Endodermal cell (in vitro differentiated cells): ENCODE results near the gene HRH1. TPM values are rescaled to one million over a fixed set of nuclear protein-coding genes. Genes with fewer than 3 reads are reported as not detected.

ENCODE experiments used
- DNase-seq: peaks from one replicate; pipeline ENCODE4 v3.0.0-alpha.2; 2017
- H3K27ac ChIP-seq: 2 replicates; pipeline ENCODE4 v1.5.1; 2013; ENCODE audit warnings: mild to moderate bottlenecking, low read depth, low read length, moderate library complexity
- H3K27me3 ChIP-seq: 2 replicates; pipeline ENCODE4 v1.6.1; 2013; ENCODE audit warnings: mild to moderate bottlenecking, low read length, moderate library complexity; ENCODE audit not compliant: insufficient read depth, control insufficient read depth, poor library complexity, severe bottlenecking
- H3K36me3 ChIP-seq: 2 replicates; pipeline ENCODE4 v1.7.0; 2013; ENCODE audit warnings: mild to moderate bottlenecking, low read length, moderate library complexity; ENCODE audit not compliant: control insufficient read depth, insufficient read depth
- H3K4me1 ChIP-seq: one replicate; pipeline ENCODE4 v1.7.0; 2013; ENCODE audit warnings: low read length; ENCODE audit not compliant: control insufficient read depth, insufficient read depth
- H3K4me3 ChIP-seq: 2 replicates; pipeline ENCODE4 v1.5.1; 2013; ENCODE audit warnings: mild to moderate bottlenecking, low read length, moderate library complexity
- H3K9ac ChIP-seq: 2 replicates; pipeline ENCODE4 v1.6.1; 2013; ENCODE audit warnings: mild to moderate bottlenecking, low read length, moderate library complexity; ENCODE audit not compliant: poor library complexity, severe bottlenecking; ENCODE audit errors: extremely low read depth
- H3K9me3 ChIP-seq: 2 replicates; pipeline ENCODE4 v1.6.1; 2013; ENCODE audit warnings: mild to moderate bottlenecking, low read length, moderate library complexity; ENCODE audit not compliant: control insufficient read depth
- H3K27ac Mint-ChIP-seq: 2 replicates; pipeline ENCODE4 v1.8.0; 2020; ENCODE audit warnings: mixed read lengths
- H3K27me3 Mint-ChIP-seq: 2 replicates; pipeline ENCODE4 v1.8.0; 2021; ENCODE audit warnings: mild to moderate bottlenecking, mixed read lengths; ENCODE audit not compliant: insufficient read depth
- H3K36me3 Mint-ChIP-seq: 2 replicates; pipeline ENCODE4 v1.8.0; 2020; ENCODE audit warnings: low read depth, mixed read lengths
- H3K4me1 Mint-ChIP-seq: 2 replicates; pipeline ENCODE4 v1.8.0; 2020; ENCODE audit warnings: mixed read lengths
- H3K4me3 Mint-ChIP-seq: 2 replicates; pipeline ENCODE4 v1.8.0; 2020; ENCODE audit warnings: mild to moderate bottlenecking, moderate library complexity, mixed read lengths
- H3K9me3 Mint-ChIP-seq: 2 replicates; pipeline ENCODE4 v1.8.0; 2020; ENCODE audit warnings: mild to moderate bottlenecking, mixed read lengths
- CTCF ChIP-seq: fragments of 200-600 bp; sonication (generic); conservative IDR thresholded peaks from 2 replicates; pipeline ENCODE4 v1.5.0; 2021; ENCODE audit warnings: antibody characterized with exemption, mild to moderate bottlenecking
- WGBS, 2 experiments: methylation state at CpG; one replicate each; pipeline versions ENCODE4 v1.1.5 to v1.1.7; 2013; ENCODE audit warnings: missing lambda C conversion rate in 2 of 2, mixed read lengths in 1 of 2; ENCODE audit not compliant: insufficient coverage in 1 of 2, insufficient read length in 1 of 2; 5-methylcytosine and 5-hydroxymethylcytosine counted together
- total RNA-seq, 2 donors: library from RNA; stranded (reverse); fragmentation: NEBNext Ultra II Directional in 1 of 2; extraction: Animal tissue kit (Norgen Biotek cat#: 25700) in 1 of 2; gene quantifications; 2 replicates in 1 of 2; 3 replicates in 1 of 2; pipeline ENCODE4 v1.2.1, GENCODE V29; 2021

The HRH1 gene
- total RNA-seq, 2 donors from 2014 or later, result 0.13 TPM; not detected in 1

DNA sequence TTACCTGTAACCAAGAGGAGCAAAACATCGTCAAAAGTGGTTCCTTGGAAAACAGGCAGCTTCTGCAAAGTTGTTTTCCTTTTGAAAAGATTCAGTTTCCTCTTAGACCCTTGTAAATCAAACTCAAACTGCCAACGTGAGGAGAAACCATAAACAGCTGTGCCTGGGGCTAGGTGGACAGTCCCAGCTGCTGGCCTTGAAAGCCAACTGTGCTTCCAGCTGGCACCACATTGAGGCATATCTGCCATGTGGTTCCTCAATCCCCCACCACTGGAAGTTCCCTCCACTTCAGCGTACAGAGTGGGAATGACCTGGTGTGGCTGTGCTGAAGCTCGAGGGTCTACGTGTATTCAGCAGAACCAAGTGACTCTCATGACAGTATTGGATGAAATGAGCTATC lies 40.9 kb downstream of the HRH1 start:
- no peaks in the 10 kb centered on the region for H3K4me1 ChIP-seq
- peaks cover 11% of the 10 kb centered on the region for H3K4me1 Mint-ChIP-seq
- H3K4me3 Mint-ChIP-seq, result no peak overlapping the region
- WGBS, 2 experiments, result 84 to 92% methylated on average over 3 to 5 of the region's 5 CpGs
- no peak overlapping the region for H3K4me3 ChIP-seq
- no peaks in the 10 kb centered on the region for H3K9me3 ChIP-seq
- H3K27ac ChIP-seq, result no peak overlapping the region
- H3K27ac Mint-ChIP-seq, result no peak overlapping the region
- TF ChIP-seq CTCF, result no peak
- H3K9me3 Mint-ChIP-seq, result peaks cover 20% of the 10 kb centered on the region
- no peaks in the 10 kb centered on the region for H3K36me3 ChIP-seq
- no peaks in the 10 kb centered on the region for H3K36me3 Mint-ChIP-seq
- no peak overlapping the region for H3K9ac ChIP-seq
- DNase-seq, result no peak
- H3K27me3 ChIP-seq, result no peaks in the 10 kb centered on the region
- peaks cover 2% of the 10 kb centered on the region for H3K27me3 Mint-ChIP-seq

- 71 to 72% methylated on average over 8 to 10 of the region's 10 CpGs for WGBS, 2 experiments
- no peak overlapping the region for H3K9ac ChIP-seq
- no peak overlapping the region for H3K27ac ChIP-seq
- peaks cover 20% of the 10 kb centered on the region for H3K9me3 Mint-ChIP-seq
- H3K9me3 ChIP-seq, result no peaks in the 10 kb centered on the region
- no peak for TF ChIP-seq CTCF
- H3K27me3 ChIP-seq, result no peaks in the 10 kb centered on the region
- H3K27me3 Mint-ChIP-seq, result peaks cover 2% of the 10 kb centered on the region
- H3K36me3 Mint-ChIP-seq, result no peaks in the 10 kb centered on the region
- DNase-seq, result peak; percentile 68
- peaks cover 11% of the 10 kb centered on the region for H3K4me1 Mint-ChIP-seq
- no peak overlapping the region for H3K27ac Mint-ChIP-seq
- no peak overlapping the region for H3K4me3 ChIP-seq
- no peaks in the 10 kb centered on the region for H3K4me1 ChIP-seq
- H3K4me3 Mint-ChIP-seq, result no peak overlapping the region
- H3K36me3 ChIP-seq, result no peaks in the 10 kb centered on the region
Measured at GRCh38 chr3:11195721-11196332, 41.5 kb downstream of the HRH1 start.

DNA sequence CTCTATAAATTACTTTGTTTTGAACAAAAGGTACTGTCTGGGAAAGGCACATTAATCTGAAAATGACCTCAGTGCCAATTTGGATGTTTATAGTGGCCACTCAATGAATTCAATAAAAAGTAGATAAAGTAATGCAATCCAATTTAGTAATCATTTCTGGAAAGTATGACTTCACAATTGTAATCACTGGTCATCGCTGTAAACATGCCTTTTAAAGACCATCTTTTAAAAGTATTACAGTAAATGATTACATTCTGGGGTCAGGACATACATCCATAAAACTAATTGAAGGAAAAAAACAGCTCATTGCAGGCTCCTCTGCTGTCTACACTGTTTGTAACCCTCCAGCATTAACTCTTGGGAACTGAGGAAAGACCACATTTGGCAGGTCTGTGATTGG lies 43.2 kb downstream of the HRH1 start:
- H3K9me3 Mint-ChIP-seq, result peaks cover 17% of the 10 kb centered on the region
- no peaks in the 10 kb centered on the region for H3K36me3 ChIP-seq
- H3K4me3 Mint-ChIP-seq, result no peak overlapping the region
- no peak overlapping the region for H3K9ac ChIP-seq
- no peaks in the 10 kb centered on the region for H3K9me3 ChIP-seq
- no peak overlapping the region for H3K4me3 ChIP-seq
- H3K4me1 ChIP-seq, result no peaks in the 10 kb centered on the region
- H3K36me3 Mint-ChIP-seq, result no peaks in the 10 kb centered on the region
- no peaks in the 10 kb centered on the region for H3K27me3 ChIP-seq
- no peak for DNase-seq
- H3K27ac Mint-ChIP-seq, result no peak overlapping the region
- H3K27ac ChIP-seq, result no peak overlapping the region
- peaks cover 11% of the 10 kb centered on the region for H3K4me1 Mint-ChIP-seq
- peaks cover 2% of the 10 kb centered on the region for H3K27me3 Mint-ChIP-seq
- 92 to 100% methylated on average over 1 of the region's 1 CpG for WGBS, 2 experiments
- TF ChIP-seq CTCF, result no peak
